ENCODE data around the gene PRKCQ.

- no peak for TF ChIP-seq CTCF (IDR thresholded peaks at IDR 0.05; ENCODE audit: poor library complexity)
- TF ChIP-seq EZH2phosphoT487 (IDR thresholded peaks at IDR 0.05; ENCODE audit: low read depth, severe bottlenecking, unreplicated experiment) = no peak
Observed at GRCh38 chr10:6513476-6513875, 66.6 kb downstream of the PRKCQ start.

Measured in hepatocyte (in vitro differentiated cells).